Esophagus muscularis mucosa (tissue), 3 donors: ENCODE measurements around the gene ATP5F1C.

Experiments used
- CTCF ChIP-seq, 3 experiments: fragments of 200-600 bp in 2 of 3; fragments of 450-650 bp in 1 of 3; sonication (generic) in 2 of 3; IDR thresholded peaks; one replicate each; pipeline ENCODE4 v1.5.1; 2017 to 2019; ENCODE audit warnings: antibody characterized with exemption in 3 of 3, mild to moderate bottlenecking in 2 of 3, moderate library complexity in 1 of 3
- POLR2A ChIP-seq: fragments of 450-650 bp; IDR thresholded peaks from one replicate; pipeline ENCODE4 v1.6.1; 2017; ENCODE audit warnings: antibody characterized with exemption, moderate library complexity, mild to moderate bottlenecking, low read depth
- POLR2AphosphoS5 ChIP-seq, 2 donors: sonication (generic); formaldehyde crosslinking; IDR thresholded peaks; one replicate each; pipeline ENCODE4 v1.6.1; 2017; ENCODE audit warnings: antibody characterized with exemption in 2 of 2

DNA sequence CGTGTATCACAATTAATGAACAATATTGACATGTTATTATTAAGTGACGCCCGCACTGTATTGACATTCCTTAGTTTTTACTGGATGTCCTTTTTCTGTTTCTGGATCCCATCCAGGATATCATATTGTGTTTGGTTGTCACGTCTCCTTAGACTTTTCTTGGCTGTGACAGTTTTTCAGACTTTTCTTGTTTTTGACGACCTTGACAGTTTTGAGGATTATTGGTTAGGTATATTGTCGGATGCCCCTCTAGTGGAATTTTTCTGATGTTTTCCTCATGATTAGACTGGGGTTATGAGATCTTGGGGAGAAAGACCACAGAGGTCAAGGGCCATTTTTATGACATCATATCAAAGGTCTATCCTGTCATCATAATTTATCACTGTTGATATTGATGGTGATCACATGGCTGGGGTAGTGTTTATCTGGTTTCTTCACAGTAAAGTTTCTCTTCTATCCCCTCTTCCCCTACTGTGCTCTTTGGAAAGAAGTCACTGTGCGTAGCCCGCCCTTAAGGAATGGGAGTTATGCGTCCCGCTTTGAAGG, 41.4 kb downstream of the ATP5F1C start:
- no peak for TF ChIP-seq CTCF (IDR thresholded peaks at IDR 0.05)
- no peak for TF ChIP-seq POLR2A
- no peak for TF ChIP-seq POLR2AphosphoS5 (IDR thresholded peaks at IDR 0.05)
